ENCODE results near the gene CACNA2D2.

GRCh38 chr3:50459785-50460184, 43.6 kb downstream of the CACNA2D2 start:
- TF ChIP-seq CTCF (IDR thresholded peaks at IDR 0.05), result no peak
- no peak for TF ChIP-seq POLR2A (IDR thresholded peaks at IDR 0.05)

Measured in heart left ventricle (tissue), 13 donors.